EL (cell line): ENCODE results near the gene ESRP2.

Source experiments
- DNase-seq: peaks from one replicate; pipeline ENCODE4 v3.0.0-alpha.2; 2016

The ESRP2 gene

GRCh38 chr16:68235887-68236136 is at the start of gene ESRP2:
ESRP2 (minus strand) TSS chr16:68236127; CDS start chr16:68236045, 82 bp downstream.
- no peak for DNase-seq

DNA sequence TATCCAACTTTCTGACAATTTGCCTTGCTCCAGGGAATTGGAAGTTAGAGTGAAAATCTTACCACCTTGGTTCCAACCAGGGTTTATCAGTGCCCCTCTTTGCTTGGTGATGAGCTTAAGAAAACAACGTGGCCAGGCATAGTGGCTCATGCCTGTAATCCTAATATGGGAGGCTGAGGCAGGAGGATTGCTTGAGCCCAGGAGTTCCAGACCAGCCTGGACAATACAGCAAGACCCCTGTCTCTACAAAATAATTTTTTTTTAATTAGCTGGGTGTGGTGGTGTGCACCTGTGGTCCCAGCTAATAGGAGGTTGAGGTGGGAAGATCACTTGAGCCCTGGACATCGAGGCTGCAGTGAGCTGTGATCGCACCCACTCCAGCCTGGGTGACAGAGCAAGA is 49.8 kb upstream of the ESRP2 start:
- DNase-seq = no peak

GRCh38 chr16:68284847-68285246 is 48.9 kb upstream of the ESRP2 start:
- DNase-seq = no peak

- no peak for DNase-seq
Measured at GRCh38 chr16:68283801-68284598, 48.1 kb upstream of the ESRP2 start.

- DNase-seq = no peak
Measured at GRCh38 chr16:68283346-68283745, 47.4 kb upstream of the ESRP2 start.

- no peak for DNase-seq
Measured at GRCh38 chr16:68282064-68282452, 46.1 kb upstream of the ESRP2 start.

DNA sequence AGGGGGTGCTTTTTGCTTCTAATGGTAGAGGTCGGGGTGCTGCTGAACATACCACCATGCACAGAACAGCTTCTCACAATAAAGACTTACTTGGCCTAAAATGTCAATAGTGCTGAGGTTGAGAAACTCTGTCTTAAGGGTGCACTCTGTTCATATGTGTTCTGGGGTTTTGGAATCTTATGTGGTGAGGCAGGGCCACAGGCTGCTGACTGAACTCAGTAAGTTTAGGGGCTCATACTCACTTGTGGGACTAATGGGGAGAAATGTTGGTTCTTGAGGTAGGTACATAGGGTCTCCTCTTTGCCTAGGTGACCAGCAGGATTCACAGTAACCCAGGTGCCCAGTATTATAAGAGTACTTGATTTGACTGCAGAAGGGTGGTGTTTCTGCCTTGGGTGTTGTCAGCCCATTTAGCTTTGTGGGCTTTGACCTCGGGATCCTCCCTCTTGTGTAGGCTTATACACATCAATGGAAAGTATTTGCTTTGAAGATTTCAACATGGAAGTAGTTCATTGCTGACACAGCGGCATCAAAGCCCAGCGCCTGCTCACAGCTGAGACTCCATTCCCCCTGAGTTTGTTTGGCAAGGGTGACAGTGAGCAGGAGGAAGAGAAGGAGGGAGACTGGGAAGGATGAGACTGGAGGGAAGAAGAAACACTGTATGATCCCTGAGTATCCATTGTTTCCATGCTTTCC is 45.6 kb upstream of the ESRP2 start:
- DNase-seq = no peak

DNA sequence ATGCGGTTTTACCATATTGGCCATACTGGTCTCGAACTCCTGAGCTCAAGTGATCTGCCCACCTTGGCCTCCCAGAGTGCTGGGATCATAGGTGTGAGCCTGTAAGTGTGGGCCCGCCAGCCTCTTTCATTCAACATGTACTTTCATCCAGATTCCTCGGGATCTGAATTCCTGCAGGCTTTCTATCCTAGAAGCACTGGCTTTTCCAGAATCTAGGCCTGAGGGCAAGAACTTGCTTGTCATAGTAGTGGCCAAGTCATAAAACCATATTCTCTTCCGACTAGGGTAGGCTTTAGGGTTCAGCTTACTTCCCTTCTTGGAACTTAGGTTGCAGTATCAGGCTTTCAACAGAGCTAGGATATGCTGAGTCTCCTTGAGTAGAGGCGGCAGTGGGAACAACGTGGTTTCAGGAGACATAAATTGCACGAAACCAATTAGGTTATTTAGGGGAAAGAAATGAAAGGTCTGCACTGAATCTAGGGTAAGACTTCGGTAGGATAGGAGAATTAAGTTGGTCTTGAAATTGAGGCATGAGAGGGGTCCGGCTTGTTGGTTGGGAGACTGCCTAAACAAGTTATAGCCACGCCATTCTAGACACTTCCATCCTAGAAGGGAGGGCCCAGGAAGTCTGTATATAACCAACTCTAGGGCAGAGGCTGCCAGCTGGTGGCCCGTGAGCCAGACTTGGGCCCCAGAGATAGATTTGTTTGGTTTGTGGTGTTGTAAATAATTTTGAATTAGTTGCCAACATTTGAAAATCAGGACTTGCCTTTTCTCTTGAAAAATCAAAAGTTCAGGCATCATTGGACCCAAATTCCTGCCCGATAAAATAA is 44.0 kb upstream of the ESRP2 start:
- no peak for DNase-seq

DNA sequence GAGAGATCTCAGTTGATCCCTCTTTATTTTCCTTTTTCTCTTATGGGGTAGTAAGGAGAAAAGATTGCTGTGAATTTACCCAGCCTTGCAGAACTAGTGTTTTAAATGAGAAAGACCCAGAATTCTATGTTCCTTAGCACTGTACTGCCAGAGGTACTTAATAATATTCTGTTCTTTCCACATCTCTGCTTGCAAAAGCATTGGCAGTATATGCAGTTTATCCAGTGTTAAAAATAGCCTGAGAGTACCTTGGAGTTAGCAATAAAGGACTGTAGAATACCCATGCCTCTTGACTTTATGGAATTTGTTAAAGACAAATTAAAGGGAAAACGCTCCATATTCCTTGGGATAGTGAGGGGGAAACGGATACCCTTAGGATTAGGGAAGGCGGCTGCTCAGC is 40.3 kb upstream of the ESRP2 start:
- DNase-seq = no peak

DNA sequence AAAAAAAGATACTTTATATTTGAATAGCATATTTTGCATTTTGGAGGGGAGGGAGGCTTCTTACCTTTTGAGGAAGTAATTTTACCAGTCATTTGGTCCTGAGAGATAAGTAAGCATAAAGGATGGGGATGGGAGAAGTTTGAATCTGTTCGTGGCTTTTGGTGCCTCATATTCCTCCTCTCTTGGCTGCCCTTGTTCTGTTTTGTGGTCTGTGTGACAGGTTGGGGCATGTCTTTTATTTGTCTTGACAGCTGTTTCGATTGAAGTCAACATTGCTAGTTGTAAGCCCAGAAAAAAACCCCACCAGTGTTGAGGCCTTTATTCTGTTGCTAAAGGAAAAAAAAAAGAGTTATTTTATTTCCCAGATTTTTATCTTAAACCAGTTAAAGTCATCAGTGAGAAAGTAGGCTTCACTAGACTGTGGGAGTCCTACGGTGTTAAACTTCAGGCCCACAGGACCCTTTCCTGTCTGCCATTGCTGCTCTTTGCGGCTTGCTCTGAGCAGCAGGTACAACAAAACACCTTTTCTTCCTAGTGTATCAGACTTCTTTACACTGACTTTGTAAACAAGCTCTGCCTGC is 39.8 kb upstream of the ESRP2 start:
- DNase-seq = no peak

GRCh38 chr16:68274441-68274840 is 38.5 kb upstream of the ESRP2 start:
- DNase-seq = no peak

- no peak for DNase-seq
Measured at GRCh38 chr16:68273896-68274295, 38.0 kb upstream of the ESRP2 start.

DNA sequence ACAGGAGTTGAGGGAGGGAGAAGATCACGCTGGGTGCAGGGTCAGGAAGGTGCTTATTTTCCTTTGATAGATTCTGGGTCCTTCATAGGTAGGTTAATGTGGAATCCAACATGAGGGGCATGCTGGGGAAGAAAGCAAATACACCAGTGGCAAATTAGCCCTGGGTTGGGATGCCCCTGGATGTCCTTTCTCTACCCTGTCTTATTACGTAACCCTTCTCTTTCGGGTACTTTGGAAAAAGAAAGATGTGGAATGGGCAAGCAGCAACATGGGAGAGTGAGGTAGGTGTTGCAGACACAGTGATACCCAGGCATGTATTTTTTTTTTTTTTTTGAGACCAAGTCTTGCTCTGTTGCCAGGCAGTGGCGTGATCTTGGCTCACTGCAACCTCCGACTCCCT is 37.5 kb upstream of the ESRP2 start:
- DNase-seq = no peak

GRCh38 chr16:68272507-68273209 is 36.7 kb upstream of the ESRP2 start:
- no peak for DNase-seq

- no peak for DNase-seq
Measured at GRCh38 chr16:68270353-68270752, 34.4 kb upstream of the ESRP2 start.

DNA sequence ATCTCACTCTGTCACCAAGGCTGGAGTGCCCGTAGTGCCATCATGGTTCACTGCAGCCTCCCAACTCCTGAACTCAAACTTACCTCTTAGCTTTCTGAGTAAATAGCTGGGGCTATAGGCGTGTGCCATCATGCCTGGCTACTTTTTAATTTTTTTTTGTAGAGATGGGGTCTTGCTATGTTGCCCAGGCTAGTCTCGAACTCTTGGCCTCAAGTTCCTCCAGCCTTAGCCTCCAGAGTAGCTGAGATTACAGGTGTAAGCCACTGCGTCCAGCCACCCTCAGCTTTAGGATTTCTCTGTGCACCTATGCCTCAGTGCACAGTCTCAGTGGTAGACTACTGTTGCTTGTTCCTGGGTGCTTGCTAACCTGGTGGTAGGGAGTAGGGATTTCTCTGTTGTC is 33.9 kb upstream of the ESRP2 start:
- no peak for DNase-seq

GRCh38 chr16:68267612-68268405 is 31.9 kb upstream of the ESRP2 start:
- DNase-seq = no peak

GRCh38 chr16:68265078-68265920 is 29.4 kb upstream of the ESRP2 start:
- DNase-seq = peak; percentile 93

GRCh38 chr16:68264128-68265077 is 28.5 kb upstream of the ESRP2 start, which contains the start of gene SLC7A6:
SLC7A6 (plus strand) TSS chr16:68264526; CDS start chr16:68274727, 10,201 bp downstream.
- DNase-seq = peak; percentile 85
